SK-N-DZ (cell line): Measurements from ENCODE around the gene OR56B1.

Source experiments
- DNase-seq: peaks from one replicate; pipeline ENCODE4 v3.0.0-alpha.2; 2015; ENCODE audit warnings: low spot score

The OR56B1 gene

DNA sequence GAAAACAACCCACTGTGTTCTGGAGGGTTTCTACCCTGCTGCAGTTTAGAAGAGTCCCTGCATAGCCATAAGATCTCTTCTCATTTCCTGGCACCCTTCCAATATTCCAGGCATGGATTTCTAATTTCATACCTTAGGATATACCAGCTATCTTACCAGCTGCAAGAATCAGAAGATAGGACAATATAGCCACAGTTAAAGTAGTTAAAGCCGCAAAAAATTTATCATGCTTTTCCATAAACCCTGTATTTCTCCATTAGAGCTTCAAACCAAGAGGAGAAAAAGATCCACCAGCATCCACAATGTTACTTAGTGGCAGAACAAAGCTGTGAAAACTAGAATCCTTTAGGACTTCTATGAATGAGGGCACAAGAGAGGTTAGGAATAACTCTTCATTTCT lies 8.6 kb upstream of the OR56B1 start:
- DNase-seq, result no peak

DNA sequence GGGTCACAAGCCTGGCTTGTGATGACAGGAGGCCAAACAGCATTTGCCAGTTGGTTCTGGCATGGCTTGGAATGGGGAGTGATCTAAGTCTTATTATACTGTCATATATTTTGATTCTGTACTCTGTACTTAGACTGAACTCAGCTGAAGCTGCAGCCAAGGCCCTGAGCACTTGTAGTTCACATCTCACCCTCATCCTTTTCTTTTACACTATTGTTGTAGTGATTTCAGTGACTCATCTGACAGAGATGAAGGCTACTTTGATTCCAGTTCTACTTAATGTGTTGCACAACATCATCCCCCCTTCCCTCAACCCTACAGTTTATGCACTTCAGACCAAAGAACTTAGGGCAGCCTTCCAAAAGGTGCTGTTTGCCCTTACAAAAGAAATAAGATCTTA lies 843 bp downstream of the OR56B1 start:
- DNase-seq, result no peak

DNA sequence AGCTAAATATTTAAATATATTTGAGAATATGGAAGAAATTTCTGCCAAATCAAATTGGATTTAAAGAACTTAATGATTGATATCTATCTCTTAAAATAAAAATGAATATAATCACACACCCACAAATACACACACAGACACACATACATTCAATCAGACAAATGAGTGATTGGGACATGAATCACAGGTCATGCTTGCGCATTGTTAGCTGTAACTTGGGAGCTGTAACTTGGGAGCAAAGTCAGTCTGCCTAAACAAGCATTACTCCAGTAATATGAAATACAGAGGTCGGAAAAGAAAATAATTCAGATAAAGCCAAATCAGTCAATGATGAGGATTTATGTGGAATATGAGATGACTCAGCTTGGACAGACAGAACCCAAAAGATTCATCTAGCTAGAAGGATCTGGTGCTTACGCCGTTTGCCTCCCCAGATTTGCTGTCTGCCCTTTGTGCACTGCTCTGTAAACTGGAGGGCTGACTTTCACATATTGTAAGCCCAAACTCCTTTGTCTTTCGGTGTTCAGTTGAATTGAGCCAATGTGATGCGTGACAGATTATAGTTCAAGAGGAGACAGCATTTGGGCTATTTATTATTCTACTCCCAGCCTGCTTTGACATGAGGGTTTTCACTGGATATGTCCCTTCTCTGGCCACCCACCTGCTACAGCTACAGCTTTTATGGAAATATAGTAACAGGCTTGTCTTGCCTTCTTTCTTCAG lies 1.6 kb downstream of the OR56B1 start:
- no peak for DNase-seq

DNA sequence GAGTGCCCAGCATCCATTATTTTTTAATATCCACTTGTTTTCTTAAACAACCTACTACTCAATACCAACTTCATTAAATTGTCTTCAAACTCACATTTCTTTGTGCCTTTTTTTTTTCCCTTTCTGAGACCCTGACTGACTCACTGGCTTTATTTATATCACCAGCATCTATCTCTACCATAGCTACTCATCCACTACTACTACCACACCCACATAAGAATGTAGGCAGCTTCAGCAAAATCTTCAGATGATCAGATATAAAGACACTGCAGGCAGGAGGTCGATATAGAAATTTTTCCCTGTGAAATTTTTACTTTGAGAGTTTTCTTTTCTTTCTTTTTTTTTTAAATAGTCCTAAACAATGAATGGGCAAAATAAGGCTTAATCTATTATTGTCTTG lies 2.2 kb downstream of the OR56B1 start:
- DNase-seq, result no peak

DNA sequence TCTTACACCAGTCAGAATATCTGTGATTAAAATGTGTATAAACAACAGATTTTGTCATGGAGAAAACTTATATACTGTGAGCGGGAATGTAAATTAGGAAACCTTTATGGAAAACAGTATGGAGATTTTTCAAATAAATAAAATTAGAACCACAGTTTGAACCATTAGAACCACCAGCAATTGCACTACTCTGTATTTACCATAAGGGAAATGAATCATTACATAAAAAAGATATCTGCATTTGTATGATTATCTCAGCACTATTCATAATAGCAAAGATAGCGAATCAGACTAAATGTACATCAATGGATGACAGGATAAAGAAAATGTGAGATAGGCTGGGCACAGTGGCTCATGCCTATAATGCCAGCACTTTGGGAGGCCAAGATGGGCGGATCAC lies 10.4 kb downstream of the OR56B1 start:
- DNase-seq, result no peak

DNA sequence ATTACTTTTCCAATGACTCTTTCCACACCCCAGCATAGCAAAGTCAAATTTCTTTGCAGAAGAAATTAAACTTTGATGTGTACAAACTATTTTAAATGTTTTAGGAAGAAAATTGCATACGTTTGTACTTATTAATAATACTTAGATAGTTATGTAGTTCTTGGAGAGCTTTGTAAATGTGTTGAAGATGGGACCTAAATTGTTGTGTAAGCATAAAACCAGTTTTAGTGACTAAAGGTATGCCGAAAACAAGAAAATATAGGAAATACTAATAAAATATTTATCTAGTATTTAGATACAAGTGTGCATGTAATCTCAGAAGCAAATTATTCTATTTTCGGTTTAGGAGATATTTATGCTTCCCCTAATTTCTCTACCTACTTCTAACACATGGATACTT lies 13.6 kb downstream of the OR56B1 start:
- DNase-seq, result no peak

DNA sequence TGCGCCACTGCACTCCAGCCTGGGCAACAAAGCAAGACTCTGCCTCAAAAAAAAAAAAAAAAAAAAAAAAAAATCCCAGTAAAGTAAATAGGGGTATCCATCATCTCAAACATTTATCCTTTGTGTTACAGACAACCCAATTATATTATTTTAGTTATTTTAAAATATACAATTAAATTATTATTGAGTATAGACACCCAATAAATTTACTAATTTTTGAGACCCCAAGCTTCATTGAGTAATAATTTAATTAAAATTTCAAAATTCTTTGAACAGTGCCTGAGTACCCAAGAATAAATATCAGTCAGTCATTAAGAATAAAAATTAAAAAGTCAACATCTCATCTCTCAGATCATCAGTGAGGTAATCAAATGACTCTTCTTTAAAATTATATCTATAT lies 17.7 kb downstream of the OR56B1 start, which contains the start of gene OR52N4:
OR52N4 (plus strand) TSS at position 301 of the 400 bp plus-strand sequence. CDS start 498 bp downstream, outside the sequence.
- no peak for DNase-seq

DNA sequence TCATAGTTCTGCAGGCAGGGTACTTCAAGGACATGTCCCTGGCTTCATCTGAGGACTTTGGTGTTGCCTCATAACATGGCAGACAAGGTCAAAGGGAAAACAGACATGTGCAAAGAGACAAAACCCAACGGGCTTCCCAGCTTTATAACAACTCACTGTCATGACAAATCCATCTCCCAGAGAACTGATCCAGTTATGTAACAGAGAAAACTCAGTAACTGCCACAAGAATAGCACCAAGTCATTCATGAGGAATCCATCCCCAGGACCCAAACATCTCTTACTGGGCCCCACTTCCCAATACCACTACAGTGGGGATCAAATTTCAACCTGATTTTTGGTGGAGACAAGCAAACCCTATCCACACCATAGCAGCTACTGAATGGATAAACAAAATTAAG lies 30.8 kb downstream of the OR56B1 start:
- DNase-seq, result no peak

DNA sequence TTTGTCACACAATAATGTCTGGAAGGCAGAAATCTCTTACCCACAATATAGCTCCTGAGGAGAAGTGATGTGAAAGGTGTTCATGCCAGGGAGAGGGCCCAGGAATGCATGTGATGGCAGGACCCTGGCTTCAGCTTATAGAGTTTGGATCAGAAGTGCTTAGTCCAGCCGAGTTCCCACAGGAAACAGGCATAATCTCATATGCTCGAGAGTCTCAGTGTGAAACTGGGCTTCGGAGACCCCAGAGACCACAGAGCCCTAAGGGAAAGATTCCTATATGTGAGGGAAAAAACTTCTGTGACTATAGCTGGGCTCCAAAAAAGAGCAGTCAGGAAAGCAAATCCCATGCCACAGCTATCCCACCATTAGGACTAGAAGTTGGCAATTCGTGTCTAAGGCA lies 47.0 kb downstream of the OR56B1 start, which contains the start of gene OR52N5:
OR52N5 (minus strand) TSS at position 101 of the 400 bp plus-strand sequence. CDS start 4,721 bp downstream, outside the sequence.
- no peak for DNase-seq
